WI38 (cell line): ENCODE results near the gene RFX3.

ENCODE experiments used
- H3K4me3 ChIP-seq: 2 replicates; pipeline ENCODE4 v1.5.1; 2011; ENCODE audit warnings: low read depth, mild to moderate bottlenecking, control low read depth, low read length
- CTCF ChIP-seq: IDR thresholded peaks from 2 replicates; pipeline ENCODE4 v1.5.1; 2012; ENCODE audit warnings: low read depth, mild to moderate bottlenecking, control low read depth, low read length

Gene RFX3

GRCh38 chr9:3525096-3525835, 535 bp downstream of the RFX3 start:
- no peak for TF ChIP-seq CTCF

GRCh38 chr9:3521966-3522365, 3.8 kb downstream of the RFX3 start:
- H3K4me3 ChIP-seq = no peak overlapping the region
- TF ChIP-seq CTCF = no peak

More at GRCh38 chr9:3525096-3525835, 535 bp downstream of the RFX3 start:
- H3K4me3 ChIP-seq = peak overlapping the region; percentile 92

GRCh38 chr9:3520564-3520963, 5.2 kb downstream of the RFX3 start:
- H3K4me3 ChIP-seq = no peak overlapping the region
- no peak for TF ChIP-seq CTCF

- no peak overlapping the region for H3K4me3 ChIP-seq
- no peak for TF ChIP-seq CTCF
These were observed 8.3 kb downstream of the RFX3 start for GRCh38 chr9:3517377-3518048.

GRCh38 chr9:3516667-3517330, 9.0 kb downstream of the RFX3 start:
- TF ChIP-seq CTCF = no peak
- no peak overlapping the region for H3K4me3 ChIP-seq

GRCh38 chr9:3515405-3515804, 10.4 kb downstream of the RFX3 start:
- no peak for TF ChIP-seq CTCF
- H3K4me3 ChIP-seq = no peak overlapping the region

GRCh38 chr9:3514786-3515185, 11.0 kb downstream of the RFX3 start:
- TF ChIP-seq CTCF = no peak

More at GRCh38 chr9:3514786-3515185, 11.0 kb downstream of the RFX3 start:
- no peak overlapping the region for H3K4me3 ChIP-seq
